GM18505 (cell line): ENCODE results near the gene RAVER1.

Experiments
- ATAC-seq: cut with Tn5 transposase; IDR thresholded peaks from one replicate; pipeline ENCODE4 v1.9.1; 2021; ENCODE audit not compliant: unreplicated experiment
- POLR2A ChIP-seq: IDR thresholded peaks from 4 replicates; pipeline ENCODE4 v1.6.1; 2011; ENCODE audit warnings: borderline replicate concordance; ENCODE audit not compliant: insufficient read depth, insufficient read length; ENCODE audit errors: extremely low read depth

The RAVER1 gene

GRCh38 chr19:10269333-10270179 is 63.8 kb downstream of the RAVER1 start:
- no peak for TF ChIP-seq POLR2A
- peak; percentile 36 for ATAC-seq

GRCh38 chr19:10268071-10268470 is 65.3 kb downstream of the RAVER1 start:
- no peak for ATAC-seq
- TF ChIP-seq POLR2A: no peak

GRCh38 chr19:10266706-10267105 is 66.6 kb downstream of the RAVER1 start:
- no peak for TF ChIP-seq POLR2A
- no peak for ATAC-seq
